ENCODE data around the gene MAPKBP1.

MAPKBP1 gene

DNA sequence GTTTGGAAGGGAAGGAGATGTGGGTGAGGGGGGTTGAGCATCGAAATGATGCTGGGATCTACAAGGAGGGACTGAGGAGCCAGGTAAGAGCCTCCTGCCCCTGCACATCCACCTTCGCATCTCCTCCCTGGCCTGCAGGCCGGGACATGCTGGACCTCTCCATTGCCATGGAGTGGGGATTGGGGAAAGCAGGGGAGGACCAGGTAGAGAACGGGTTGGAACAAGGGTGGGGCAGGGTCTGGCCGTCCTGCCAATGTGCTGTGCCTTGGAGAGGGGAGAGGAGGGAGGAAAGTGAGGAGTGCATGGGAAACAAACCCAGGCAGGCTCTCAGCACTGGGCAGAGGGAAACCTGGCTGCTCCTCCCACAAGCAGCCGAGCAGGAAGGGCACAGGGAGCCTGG is 74.9 kb downstream of the MAPKBP1 start:
- TF ChIP-seq POLR2A (IDR thresholded peaks at IDR 0.05; ENCODE audit: low read length), result no peak
- no peak for TF ChIP-seq GATA1 (IDR thresholded peaks at IDR 0.05; ENCODE audit: low read depth, low read length)
- DNase-seq, result no peak

DNA sequence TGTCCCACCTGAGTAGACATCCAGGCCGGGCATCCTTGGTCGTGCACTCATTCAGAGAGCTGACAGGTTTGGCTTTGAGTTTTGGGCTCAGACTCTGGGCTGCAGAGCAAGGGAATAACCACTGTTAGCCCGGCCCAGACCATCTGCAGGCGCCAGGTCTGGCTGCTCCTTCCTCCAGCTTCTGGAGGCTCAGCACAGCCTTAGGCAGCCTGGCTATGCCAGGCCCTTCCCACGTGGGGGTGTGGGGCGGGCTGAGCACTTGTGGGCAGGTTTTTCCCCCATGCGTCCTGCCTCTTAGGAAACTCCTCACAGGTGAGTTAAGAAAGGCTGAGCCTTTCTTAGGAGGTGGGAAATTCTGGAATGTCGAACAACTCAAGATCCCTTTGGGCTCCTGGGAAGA is 75.6 kb downstream of the MAPKBP1 start:
- TF ChIP-seq POLR2A (IDR thresholded peaks at IDR 0.05; ENCODE audit: low read length) (no peak), GATA1 (IDR thresholded peaks at IDR 0.05; ENCODE audit: low read depth, low read length) (no peak)
- no peak for DNase-seq

- DNase-seq, result no peak
- TF ChIP-seq POLR2A (IDR thresholded peaks at IDR 0.05; ENCODE audit: low read length) (no peak), GATA1 (IDR thresholded peaks at IDR 0.05; ENCODE audit: low read depth, low read length) (no peak)
These were observed 76.3 kb downstream of the MAPKBP1 start for GRCh38 chr15:41850482-41851166.

DNA sequence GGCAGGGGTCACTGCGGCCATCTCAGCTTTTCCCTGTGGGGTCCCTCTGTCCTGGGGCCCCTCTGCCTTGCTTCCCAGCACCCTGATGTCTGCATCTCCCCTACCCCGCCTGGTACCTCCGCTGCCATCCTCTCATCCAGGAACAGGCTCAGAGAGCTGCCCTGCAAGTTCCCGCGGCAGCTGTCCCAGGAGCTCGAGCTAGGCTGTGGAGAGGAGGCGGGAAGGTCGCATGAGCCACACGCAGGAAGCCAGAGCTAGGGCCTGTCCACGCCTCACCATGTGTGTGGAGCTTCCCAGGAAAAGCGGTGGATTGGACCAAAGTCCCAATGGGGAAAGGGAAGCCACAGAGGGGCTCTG is 76.9 kb downstream of the MAPKBP1 start:
- TF ChIP-seq GATA1 (IDR thresholded peaks at IDR 0.05; ENCODE audit: low read depth, low read length) (no peak), POLR2A (IDR thresholded peaks at IDR 0.05; ENCODE audit: low read length) (no peak)
- DNase-seq, result no peak

- no peak for DNase-seq
- TF ChIP-seq POLR2A (IDR thresholded peaks at IDR 0.05; ENCODE audit: low read length) (no peak), GATA1 (IDR thresholded peaks at IDR 0.05; ENCODE audit: low read depth, low read length) (no peak)
These were observed 77.6 kb downstream of the MAPKBP1 start for GRCh38 chr15:41851755-41852370.

GRCh38 chr15:41852736-41853590 is 78.7 kb downstream of the MAPKBP1 start:
- DNase-seq, result no peak
- no peak for TF ChIP-seq POLR2A (IDR thresholded peaks at IDR 0.05; ENCODE audit: low read length)
- no peak for TF ChIP-seq GATA1 (IDR thresholded peaks at IDR 0.05; ENCODE audit: low read depth, low read length)

DNA sequence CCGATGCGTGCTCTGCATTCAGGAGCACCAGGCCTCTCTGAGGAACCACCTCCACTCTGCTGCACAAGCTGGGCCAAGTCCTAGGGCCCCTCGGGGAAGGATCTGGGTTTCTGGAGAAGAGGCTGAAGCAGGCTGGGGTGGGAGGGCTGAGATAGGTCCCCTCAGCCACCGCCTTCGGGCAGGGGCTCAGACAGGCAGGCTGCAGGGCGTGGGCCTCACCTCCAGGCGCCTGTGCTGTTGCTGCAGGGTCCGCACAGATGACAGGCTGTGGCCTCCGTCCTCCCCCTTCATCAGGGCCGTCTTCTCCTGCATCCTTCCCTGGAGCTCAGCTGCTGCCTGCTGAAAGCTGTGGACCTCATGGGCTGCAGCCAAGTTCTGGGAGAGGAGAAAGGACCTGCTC is 79.5 kb downstream of the MAPKBP1 start:
- TF ChIP-seq POLR2A (IDR thresholded peaks at IDR 0.05; ENCODE audit: low read length) (no peak), GATA1 (IDR thresholded peaks at IDR 0.05; ENCODE audit: low read depth, low read length) (no peak)
- no peak for DNase-seq

- TF ChIP-seq GATA1 (IDR thresholded peaks at IDR 0.05; ENCODE audit: low read depth, low read length) (no peak), POLR2A (IDR thresholded peaks at IDR 0.05; ENCODE audit: low read length) (no peak)
- no peak for DNase-seq
These were observed 80.2 kb downstream of the MAPKBP1 start for GRCh38 chr15:41854443-41854842.

DNA sequence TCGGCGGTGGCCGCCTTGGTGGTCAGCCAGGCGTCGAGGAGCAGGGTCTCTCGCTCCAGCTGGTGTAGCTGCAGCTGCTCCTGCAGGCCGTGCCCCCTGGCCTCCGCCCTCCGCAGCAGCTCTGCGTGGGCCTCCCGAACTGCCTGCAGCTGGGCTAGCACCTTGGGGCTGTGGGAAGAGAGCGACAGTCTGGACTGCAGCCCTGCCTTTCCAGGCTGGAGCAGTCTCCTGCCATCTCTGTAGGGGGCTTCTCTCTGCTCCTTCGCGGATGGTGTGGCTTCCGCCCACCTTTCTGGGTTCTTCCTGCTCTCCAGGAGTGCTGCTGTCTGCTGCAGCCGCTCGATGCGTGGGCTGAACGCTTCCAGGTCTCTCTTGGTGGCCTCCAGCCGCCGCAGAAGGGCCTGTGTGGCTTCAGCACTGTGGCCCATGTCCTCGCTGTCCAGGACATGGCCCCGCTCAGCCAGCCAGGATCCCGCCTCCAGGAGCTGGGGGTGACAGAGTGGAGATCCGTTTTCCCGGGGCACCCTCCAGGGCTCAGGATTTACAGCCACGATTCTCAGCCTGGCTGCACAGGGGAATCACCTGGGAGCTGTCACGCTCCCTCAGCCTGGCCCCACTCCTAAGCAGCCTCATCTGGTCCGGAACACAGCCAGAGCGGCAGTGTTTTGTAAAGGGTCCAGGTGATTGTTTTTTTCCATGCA is 81.1 kb downstream of the MAPKBP1 start:
- DNase-seq, result no peak
- no peak for TF ChIP-seq GATA1 (IDR thresholded peaks at IDR 0.05; ENCODE audit: low read depth, low read length)

DNA sequence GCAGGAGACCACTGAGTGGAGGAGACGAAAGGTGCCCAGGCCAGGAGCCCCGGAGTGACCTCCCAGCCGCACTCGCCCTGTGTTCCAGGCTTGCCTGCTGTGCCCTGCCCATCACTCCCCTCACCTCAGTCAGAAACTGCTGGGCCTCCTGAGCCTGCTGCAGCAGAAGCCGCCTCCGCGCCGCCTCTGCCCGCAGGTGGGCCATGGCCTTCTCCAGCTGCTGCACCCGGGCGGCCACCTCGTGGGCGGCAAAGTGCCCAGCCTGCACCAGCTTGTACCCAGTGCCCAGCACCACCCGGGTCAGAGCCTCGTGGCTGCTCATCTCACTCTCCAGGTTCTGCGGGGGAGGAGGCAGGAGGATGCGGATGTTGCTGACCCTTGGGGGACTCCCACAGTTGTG is 82.0 kb downstream of the MAPKBP1 start:
- DNase-seq, result no peak
- TF ChIP-seq POLR2A (IDR thresholded peaks at IDR 0.05; ENCODE audit: low read length) (no peak), GATA1 (IDR thresholded peaks at IDR 0.05; ENCODE audit: low read depth, low read length) (no peak)

DNA sequence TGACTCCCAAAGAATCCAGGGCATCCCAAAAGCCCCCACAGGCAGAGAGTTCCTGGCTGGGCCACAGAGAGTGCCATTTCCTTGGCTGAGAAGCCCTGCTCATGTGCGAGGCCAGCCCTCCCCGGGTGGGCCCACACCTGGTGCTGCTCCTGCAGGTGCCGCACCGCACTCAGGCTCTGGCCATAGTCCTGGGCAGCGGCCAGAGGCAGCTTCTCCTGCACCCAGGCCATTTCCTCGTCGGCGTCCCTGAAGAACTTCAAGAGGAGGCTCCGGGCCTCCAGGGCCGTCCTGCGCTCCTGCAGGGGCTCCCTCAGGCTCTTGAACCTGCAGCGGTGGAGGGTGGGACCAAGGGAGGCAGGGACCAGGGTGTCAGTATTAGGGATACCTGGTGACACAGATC is 82.4 kb downstream of the MAPKBP1 start:
- no peak for DNase-seq
- TF ChIP-seq GATA1 (IDR thresholded peaks at IDR 0.05; ENCODE audit: low read depth, low read length) (no peak), POLR2A (IDR thresholded peaks at IDR 0.05; ENCODE audit: low read length) (no peak)

DNA sequence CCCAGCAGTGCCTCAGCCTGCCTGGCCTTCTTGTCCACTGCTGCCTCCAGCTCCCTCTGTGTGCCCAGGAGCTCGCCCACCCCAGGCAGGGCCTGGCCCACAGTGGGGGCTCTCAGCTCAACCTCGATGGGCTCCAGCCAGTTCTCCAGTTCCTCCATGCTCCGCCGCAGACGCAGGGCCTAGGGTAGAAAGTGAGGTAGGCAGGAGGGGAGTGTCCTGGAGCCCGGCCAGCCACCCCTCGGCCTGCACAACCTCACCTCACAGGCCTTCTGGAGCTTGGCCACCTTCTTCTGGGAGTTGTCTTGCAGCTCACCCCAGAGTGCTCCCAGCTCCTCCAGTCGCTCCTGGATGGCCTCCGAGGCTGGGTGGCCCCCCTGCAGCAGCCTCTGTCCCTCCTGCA is 83.0 kb downstream of the MAPKBP1 start:
- TF ChIP-seq GATA1 (IDR thresholded peaks at IDR 0.05; ENCODE audit: low read depth, low read length) (no peak), POLR2A (IDR thresholded peaks at IDR 0.05; ENCODE audit: low read length) (no peak)
- no peak for DNase-seq

DNA sequence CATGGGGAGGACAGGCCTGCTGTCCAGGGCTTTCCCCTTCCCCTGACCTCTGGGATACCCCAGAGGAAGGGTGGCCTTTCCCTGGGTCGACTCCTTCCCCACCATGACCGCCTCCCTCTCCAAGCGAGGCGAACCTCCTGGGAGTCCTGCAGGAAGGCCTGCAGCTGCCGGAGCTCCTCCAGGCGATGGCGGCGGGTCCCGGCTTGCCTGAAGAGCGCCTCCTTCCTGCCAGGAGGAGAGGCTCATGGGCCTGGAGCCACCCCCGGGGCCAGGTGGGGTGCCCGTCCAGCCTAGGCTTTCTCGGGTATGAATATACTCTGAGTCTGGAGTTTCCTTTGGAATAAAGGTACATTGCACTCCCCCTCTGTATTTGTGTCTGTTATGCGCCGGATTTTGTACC is 84.5 kb downstream of the MAPKBP1 start:
- no peak for TF ChIP-seq POLR2A (IDR thresholded peaks at IDR 0.05; ENCODE audit: low read length)
- no peak for TF ChIP-seq GATA1 (IDR thresholded peaks at IDR 0.05; ENCODE audit: low read depth, low read length)
- no peak for DNase-seq

All from erythroblast (primary cell).